ENCODE data around the gene UBL4A. TPM values are rescaled to one million over a fixed set of nuclear protein-coding genes. Genes with fewer than 3 reads are reported as not detected.

Gene UBL4A
- total and polyA plus RNA-seq, 9 of the 15 experiments (the other 6 are each of a cell fraction or from before 2014, with no cell fraction given): 15.2 to 140 (median 100) TPM

GRCh38 chrX:154469880-154470279, 16.5 kb downstream of the UBL4A start:
- H3K36me3 ChIP-seq (ENCODE audit: control insufficient read depth, insufficient read depth, low read length): peaks cover 73% of the 10 kb centered on the region; the same call in 2 of the 3 replicates
- H4K20me1 ChIP-seq (replicated peaks; ENCODE audit: control insufficient read depth, insufficient read depth, low read length): no peaks in the 10 kb centered on the region
- CTCF ChIA-PET (ENCODE audit: low intra/inter-chr PET ratio): no interaction called here
- POLR2A ChIA-PET: interaction anchor here (1.1 kb wide), 1 partner anchor 9 kb away, joined by 4 read pairs; the partner anchor contains the start of gene LAGE3
- no peak overlapping the region for H2AFZ ChIP-seq (ENCODE audit: low read depth, low read length)
- no TSS peak for BruUV-seq (replicated peaks)
- no peak overlapping the region for H3K4me2 ChIP-seq (ENCODE audit: insufficient read depth, low read length)
- no peak overlapping the region for H3K27ac ChIP-seq (ENCODE audit: extremely low read depth, low read depth, low read length)
- H3K9me3 ChIP-seq (replicated peaks; ENCODE audit: control insufficient read depth, insufficient read depth, low read depth, low read length): no peaks in the 10 kb centered on the region
- H3K4me3 ChIP-seq: no peak overlapping the region
- no peaks in the 10 kb centered on the region for H3K27me3 ChIP-seq (ENCODE audit: control insufficient read depth in 2 of 2, insufficient read depth in 2 of 2, low read length in 2 of 2)
- DNase-seq (ENCODE audit: extremely low read depth in 1 of 4, low spot score in 3 of 4): no peak
- ATAC-seq: no peak
- no peak for FAIRE-seq
- intact Hi-C loops (cut with micrococcal nuclease): no loop called here
- peaks cover 0 to 14% of the 10 kb centered on the region in 2 experiments; a peak in 2 of 5 replicates for H3K4me1 ChIP-seq (replicated peaks in 1 of 2; ENCODE audit: control insufficient read depth in 2 of 2, insufficient read depth in 2 of 2, low read length in 2 of 2)
- in situ Hi-C loops (cut with MboI): no loop called here
- no peaks in the 10 kb centered on the region for H3K9me1 ChIP-seq (ENCODE audit: control insufficient read depth, insufficient read depth, low read length)
- WGBS (ENCODE audit: insufficient coverage, low coverage, missing lambda C conversion rate): 97% methylated on average over 14 of the region's 18 CpGs
- no peak for TF ChIP-seq NFATC3 (IDR thresholded peaks at IDR 0.05)
- TF ChIP-seq POLR2AphosphoS5 (IDR thresholded peaks at IDR 0.05; ENCODE audit: control insufficient read depth, insufficient read depth, low read depth, low read length): no peak
- no peak for TF ChIP-seq SIRT6 (IDR thresholded peaks at IDR 0.05; ENCODE audit: low read depth, low read length)
- TF ChIP-seq SMAD1 (IDR thresholded peaks at IDR 0.05; ENCODE audit: low read depth, low read length, partially characterized antibody): no peak
- TF ChIP-seq BACH1 (tag; IDR thresholded peaks at IDR 0.05): no peak
- TF ChIP-seq SETDB1 (IDR thresholded peaks at IDR 0.05; ENCODE audit: low read length): no peak
- no peaks in the 10 kb centered on the region for H3K79me2 ChIP-seq (ENCODE audit: control insufficient read depth, insufficient read depth, low read length)
- H3K9ac ChIP-seq (ENCODE audit: insufficient read depth in 1 of 2, low read depth in 2 of 2, low read length in 2 of 2): no peak overlapping the region

- FAIRE-seq: no peak
- CTCF ChIA-PET (ENCODE audit: low intra/inter-chr PET ratio): no interaction called here
Observed at GRCh38 chrX:154469114-154469513, 17.3 kb downstream of the UBL4A start.

More at GRCh38 chrX:154469114-154469513, 17.3 kb downstream of the UBL4A start:
- no TSS peak for BruUV-seq (replicated peaks)
- POLR2A ChIA-PET: no interaction called here
- TF ChIP-seq MBD2 (IDR thresholded peaks at IDR 0.05; ENCODE audit: borderline replicate concordance, low read depth): no peak
- no peak for TF ChIP-seq ZFPM2 (CRISPR knock-in tag; IDR thresholded peaks at IDR 0.05)
- no peak for TF ChIP-seq NFYB (IDR thresholded peaks at IDR 0.05; ENCODE audit: extremely low read depth, insufficient read length)
- TF ChIP-seq MXD1 (CRISPR knock-in tag; IDR thresholded peaks at IDR 0.05; ENCODE audit: borderline replicate concordance, poor library complexity, severe bottlenecking): no peak
- peaks cover 0 to 14% of the 10 kb centered on the region in 2 experiments; a peak in 2 of 5 replicates for H3K4me1 ChIP-seq (replicated peaks in 1 of 2; ENCODE audit: control insufficient read depth in 2 of 2, insufficient read depth in 2 of 2, low read length in 2 of 2)
- no peaks in the 10 kb centered on the region for H3K9me3 ChIP-seq (replicated peaks; ENCODE audit: control insufficient read depth, insufficient read depth, low read depth, low read length)
- WGBS (ENCODE audit: insufficient coverage, low coverage, missing lambda C conversion rate): 84% methylated on average over 8 of the region's 9 CpGs
- H3K9ac ChIP-seq (ENCODE audit: insufficient read depth in 1 of 2, low read depth in 2 of 2, low read length in 2 of 2): no peak overlapping the region
- H3K27ac ChIP-seq (ENCODE audit: extremely low read depth, low read depth, low read length): no peak overlapping the region
- no peaks in the 10 kb centered on the region for H4K20me1 ChIP-seq (replicated peaks; ENCODE audit: control insufficient read depth, insufficient read depth, low read length)
- H2AFZ ChIP-seq (ENCODE audit: low read depth, low read length): no peak overlapping the region
- intact Hi-C loops (cut with micrococcal nuclease) (no loop called here), in situ Hi-C loops (cut with MboI) (no loop called here)
- H3K27me3 ChIP-seq (ENCODE audit: control insufficient read depth in 2 of 2, insufficient read depth in 2 of 2, low read length in 2 of 2): no peaks in the 10 kb centered on the region
- DNase-seq (ENCODE audit: extremely low read depth in 1 of 4, low spot score in 3 of 4) (no peak), ATAC-seq (no peak)
- no peaks in the 10 kb centered on the region for H3K79me2 ChIP-seq (ENCODE audit: control insufficient read depth, insufficient read depth, low read length)
- H3K9me1 ChIP-seq (ENCODE audit: control insufficient read depth, insufficient read depth, low read length): no peaks in the 10 kb centered on the region
- H3K4me3 ChIP-seq: no peak overlapping the region
- H3K36me3 ChIP-seq (ENCODE audit: control insufficient read depth, insufficient read depth, low read length): peaks cover 79% of the 10 kb centered on the region; the same call in 2 of the 3 replicates
- H3K4me2 ChIP-seq (ENCODE audit: insufficient read depth, low read length): no peak overlapping the region
